HUES48 (cell line): ENCODE results near the gene GRID1.
A peak's percentile ranks its signal among the peaks of the same experiment; 100 is the strongest.

ENCODE experiments used
- H3K27ac ChIP-seq: one replicate; pipeline ENCODE4 v1.7.0; 2013; ENCODE audit warnings: low read depth, low read length, inconsistent platforms
- H3K27me3 ChIP-seq: 2 replicates; pipeline ENCODE4 v1.6.1; 2013; ENCODE audit warnings: mild to moderate bottlenecking, low read length; ENCODE audit not compliant: control insufficient read depth, insufficient read depth
- H3K36me3 ChIP-seq: 2 replicates; pipeline ENCODE4 v1.6.1; 2013; ENCODE audit warnings: low read length; ENCODE audit not compliant: control insufficient read depth, insufficient read depth
- H3K4me1 ChIP-seq: 2 replicates; pipeline ENCODE4 v1.6.1; 2013; ENCODE audit warnings: mild to moderate bottlenecking, low read length; ENCODE audit not compliant: control insufficient read depth, insufficient read depth
- H3K4me3 ChIP-seq: 2 replicates; pipeline ENCODE4 v1.5.1; 2013; ENCODE audit warnings: mild to moderate bottlenecking, low read depth, low read length
- H3K9ac ChIP-seq: 2 replicates; pipeline ENCODE4 v1.6.1; 2013; ENCODE audit warnings: mild to moderate bottlenecking, low read depth, low read length, moderate library complexity
- H3K9me3 ChIP-seq: 2 replicates; pipeline ENCODE4 v1.6.1; 2013; ENCODE audit warnings: low read length; ENCODE audit not compliant: control insufficient read depth, insufficient read depth

Gene GRID1

GRCh38 chr10:86366902-86367151 lies 232 bp upstream of the GRID1 start:
- no peaks in the 10 kb centered on the region for H3K36me3 ChIP-seq
- peaks cover 8% of the 10 kb centered on the region; the same call in 1 of the 2 replicates for H3K4me1 ChIP-seq
- peak overlapping the region; percentile 58 for H3K4me3 ChIP-seq
- no peaks in the 10 kb centered on the region for H3K9me3 ChIP-seq
- no peak overlapping the region for H3K27ac ChIP-seq
- H3K9ac ChIP-seq: no peak overlapping the region
- H3K27me3 ChIP-seq: peaks cover 99% of the 10 kb centered on the region

DNA sequence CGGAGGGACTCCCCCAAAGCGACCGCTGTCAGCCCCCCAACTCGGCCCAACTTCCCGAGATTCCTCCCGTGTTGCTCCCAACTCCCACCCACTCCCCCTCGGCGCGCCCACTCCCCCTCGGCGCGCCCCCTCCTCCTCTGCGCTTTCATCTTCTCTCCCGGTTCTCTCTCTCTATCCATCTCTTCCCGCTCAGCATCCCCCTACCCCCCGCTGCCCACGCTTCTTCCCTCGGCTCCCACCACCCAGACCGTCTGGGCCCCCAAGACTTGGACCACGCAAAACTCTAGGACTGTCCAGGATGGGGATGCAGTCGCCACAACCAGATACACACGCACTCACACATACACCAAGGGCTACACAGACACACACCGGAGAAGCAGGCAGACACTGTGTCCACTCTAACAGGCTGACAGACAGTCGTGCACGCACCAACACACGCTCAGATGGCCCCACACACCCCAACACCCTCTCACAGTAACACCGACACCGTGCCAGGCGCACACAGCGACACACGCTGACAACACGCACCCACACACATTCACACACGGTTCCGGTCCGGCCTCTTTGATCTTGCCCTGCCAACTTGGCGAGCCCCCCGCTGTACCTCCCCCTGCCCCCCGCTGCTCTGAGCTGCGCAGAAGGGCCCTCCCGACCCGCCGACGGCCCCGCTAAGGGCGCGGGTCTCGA lies 1.1 kb downstream of the GRID1 start:
- H3K9me3 ChIP-seq: no peaks in the 10 kb centered on the region
- peak overlapping the region; percentile 55 for H3K4me3 ChIP-seq
- peaks cover 99% of the 10 kb centered on the region for H3K27me3 ChIP-seq
- H3K4me1 ChIP-seq: peaks cover 8% of the 10 kb centered on the region; the same call in 1 of the 2 replicates
- no peak overlapping the region for H3K27ac ChIP-seq
- no peak overlapping the region for H3K9ac ChIP-seq
- no peaks in the 10 kb centered on the region for H3K36me3 ChIP-seq

DNA sequence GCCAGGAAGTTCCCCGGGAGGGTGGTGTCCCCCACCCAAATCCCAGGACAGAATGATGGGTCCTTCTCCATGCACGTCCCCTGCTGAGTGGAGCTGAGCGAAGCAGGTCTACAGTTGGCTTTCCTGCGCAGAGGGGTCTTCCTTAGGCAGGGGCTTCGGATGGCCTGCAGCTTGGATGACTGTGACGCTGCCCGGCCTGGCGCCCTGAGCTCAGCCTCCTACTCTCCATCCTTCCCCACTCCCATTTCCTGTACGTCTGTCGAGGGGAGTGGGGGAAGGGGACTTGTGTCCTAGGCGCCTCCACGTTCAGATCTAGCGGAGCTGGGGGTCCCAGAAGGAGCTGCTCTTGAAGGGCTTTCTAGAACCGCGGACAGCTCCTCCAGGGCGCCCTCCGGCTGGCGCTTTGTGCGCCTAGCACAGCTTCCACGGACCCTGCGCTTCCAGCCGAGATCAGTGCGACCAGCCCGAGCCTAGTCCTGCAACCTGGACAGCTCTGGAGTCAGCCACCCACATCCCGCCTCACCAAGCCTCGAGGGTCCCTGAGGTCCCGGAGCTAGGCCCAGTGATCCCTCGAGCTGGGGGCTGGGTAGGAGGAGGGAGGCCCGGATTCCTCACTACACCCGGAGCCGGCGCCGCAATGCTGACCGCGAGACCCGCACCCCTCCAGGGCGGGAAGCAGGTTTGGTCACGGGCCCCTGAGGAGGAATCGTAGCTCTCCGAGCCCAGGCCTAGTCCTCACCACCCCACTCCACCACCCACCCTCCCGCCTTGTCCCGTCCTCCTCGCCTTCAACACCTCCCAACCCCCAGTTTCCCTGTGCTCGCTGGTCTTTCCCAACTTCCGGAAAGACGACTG lies 1.9 kb downstream of the GRID1 start:
- Histone ChIP-seq H3K27me3 (peaks cover 93% of the 10 kb centered on the region), H3K9me3 (no peaks in the 10 kb centered on the region), H3K27ac (no peak overlapping the region), H3K4me3 (peak overlapping the region; percentile 55), H3K9ac (no peak overlapping the region), H3K4me1 (peaks cover 8% of the 10 kb centered on the region; the same call in 1 of the 2 replicates), H3K36me3 (no peaks in the 10 kb centered on the region)

DNA sequence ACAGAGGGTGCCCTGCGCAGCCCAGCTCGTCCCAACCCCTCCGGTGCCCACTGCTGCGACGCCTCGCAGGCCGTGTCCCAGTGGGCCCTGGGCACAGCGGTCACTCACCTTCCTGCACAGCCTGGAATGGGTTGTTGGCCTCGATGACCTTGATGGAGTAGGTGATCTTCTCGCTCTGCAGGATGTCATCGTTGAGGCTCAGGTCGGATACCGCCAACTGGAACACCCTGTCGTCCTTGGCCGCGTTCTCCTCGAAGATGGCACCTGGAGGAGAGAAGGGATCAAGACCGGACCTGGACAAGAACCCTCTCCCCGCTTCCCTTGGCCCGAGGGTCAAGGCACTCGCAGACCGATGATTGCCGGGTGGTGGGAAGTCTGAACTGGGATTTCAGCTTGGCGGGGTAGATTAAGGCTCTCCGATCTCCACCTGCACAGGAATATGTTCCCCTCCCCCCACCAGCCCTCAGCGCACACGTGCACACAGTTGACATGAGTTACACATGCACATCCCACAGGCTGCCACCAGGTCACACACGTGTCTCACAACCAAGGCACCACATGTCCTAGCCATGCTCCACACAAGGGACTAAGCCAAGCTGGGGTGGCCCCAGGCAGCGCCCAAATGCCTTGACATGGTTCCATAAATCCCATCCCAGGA lies 2.6 kb downstream of the GRID1 start:
- Histone ChIP-seq H3K4me3 (peak overlapping the region; percentile 63; the same call in 1 of the 2 replicates), H3K27me3 (peaks cover 90% of the 10 kb centered on the region), H3K9me3 (no peaks in the 10 kb centered on the region), H3K9ac (no peak overlapping the region), H3K4me1 (peaks cover 8% of the 10 kb centered on the region; the same call in 1 of the 2 replicates), H3K36me3 (no peaks in the 10 kb centered on the region), H3K27ac (no peak overlapping the region)

GRCh38 chr10:86363184-86363832 lies 3.3 kb downstream of the GRID1 start:
- no peaks in the 10 kb centered on the region for H3K9me3 ChIP-seq
- H3K36me3 ChIP-seq: no peaks in the 10 kb centered on the region
- H3K27me3 ChIP-seq: peaks cover 84% of the 10 kb centered on the region

GRCh38 chr10:86362586-86363183 lies 3.9 kb downstream of the GRID1 start:
- Histone ChIP-seq H3K27me3 (peaks cover 78% of the 10 kb centered on the region), H3K4me3 (peak overlapping the region; percentile 63)

More at GRCh38 chr10:86363184-86363832, 3.3 kb downstream of the GRID1 start:
- peaks cover 8% of the 10 kb centered on the region; the same call in 1 of the 2 replicates for H3K4me1 ChIP-seq
- peak overlapping the region; percentile 63 for H3K4me3 ChIP-seq
- H3K9ac ChIP-seq: no peak overlapping the region
- H3K27ac ChIP-seq: no peak overlapping the region

DNA sequence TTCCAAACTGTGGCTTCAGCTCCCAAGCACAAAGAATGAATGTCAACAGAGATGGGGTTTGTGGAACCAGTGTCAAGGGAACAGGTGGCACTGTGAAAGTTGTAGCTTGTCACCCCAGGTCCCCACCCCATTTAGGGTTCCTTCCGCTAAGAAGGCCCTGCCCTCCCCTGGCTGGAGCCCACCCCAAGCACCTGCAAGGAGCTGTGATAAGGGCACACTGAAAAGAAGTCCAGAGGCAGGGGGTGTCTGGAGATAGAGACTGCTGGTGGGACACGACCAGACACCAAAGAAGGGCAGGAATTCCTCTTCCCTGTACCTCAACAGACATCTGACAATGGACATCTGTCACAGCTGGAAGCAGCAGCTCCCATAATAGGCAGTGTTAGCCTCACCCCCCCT lies 4.5 kb downstream of the GRID1 start:
- H3K4me1 ChIP-seq: peaks cover 8% of the 10 kb centered on the region; the same call in 1 of the 2 replicates
- no peaks in the 10 kb centered on the region for H3K9me3 ChIP-seq
- H3K27me3 ChIP-seq: peaks cover 72% of the 10 kb centered on the region
- no peak overlapping the region for H3K4me3 ChIP-seq
- H3K9ac ChIP-seq: no peak overlapping the region
- no peaks in the 10 kb centered on the region for H3K36me3 ChIP-seq
- H3K27ac ChIP-seq: no peak overlapping the region

More at GRCh38 chr10:86362586-86363183, 3.9 kb downstream of the GRID1 start:
- no peaks in the 10 kb centered on the region for H3K36me3 ChIP-seq
- no peak overlapping the region for H3K9ac ChIP-seq
- no peak overlapping the region for H3K27ac ChIP-seq
- no peaks in the 10 kb centered on the region for H3K9me3 ChIP-seq
- peaks cover 8% of the 10 kb centered on the region; the same call in 1 of the 2 replicates for H3K4me1 ChIP-seq

DNA sequence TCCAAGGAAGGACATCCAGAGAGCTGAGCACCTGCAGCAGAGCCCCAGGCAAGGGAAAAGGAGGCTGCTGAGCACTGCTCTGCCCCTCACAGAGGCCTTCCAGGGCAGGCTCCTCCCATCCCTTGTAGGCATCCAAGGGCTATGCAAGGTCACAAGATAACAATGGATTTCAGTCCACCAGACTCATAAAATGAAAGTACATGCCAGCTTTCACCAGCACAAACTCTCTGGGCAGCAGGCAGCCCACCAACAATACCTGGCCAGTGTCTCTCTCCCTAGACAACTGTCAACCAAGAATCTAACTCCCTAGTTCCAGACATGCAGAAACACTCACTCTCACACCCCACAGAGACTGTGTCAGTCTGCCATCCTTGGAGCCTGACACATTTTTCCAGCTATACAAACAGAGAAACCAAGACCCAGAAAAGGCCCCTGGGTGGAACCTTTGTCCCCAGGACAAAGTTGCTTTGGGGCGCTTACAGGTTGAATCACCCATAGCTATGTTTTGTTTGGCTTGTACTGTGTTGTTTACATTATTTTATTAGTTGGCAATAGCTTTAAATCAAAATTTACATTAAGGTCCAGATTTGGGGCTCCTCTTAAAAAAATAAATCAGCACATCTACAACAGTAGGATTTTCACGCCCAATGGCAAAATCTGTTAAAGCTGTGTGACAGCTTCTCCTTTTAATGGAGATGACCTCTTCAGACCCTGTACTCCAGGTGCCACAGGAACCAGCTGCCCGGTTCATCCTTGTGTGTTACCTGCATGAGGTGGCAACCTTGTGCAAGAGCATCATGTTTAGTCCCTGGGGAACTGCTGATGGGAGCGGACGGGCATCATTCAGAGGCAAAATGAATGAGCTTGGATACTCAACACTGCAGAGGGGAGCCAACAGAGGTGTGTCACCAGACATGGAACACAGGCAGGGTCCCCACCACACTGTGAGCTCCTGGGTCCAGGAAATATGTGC lies 5.2 kb downstream of the GRID1 start:
- H3K27me3 ChIP-seq: peaks cover 67% of the 10 kb centered on the region

GRCh38 chr10:86360657-86361056 lies 5.9 kb downstream of the GRID1 start:
- no peak overlapping the region for H3K4me3 ChIP-seq
- H3K4me1 ChIP-seq: peaks cover 7% of the 10 kb centered on the region; the same call in 1 of the 2 replicates
- H3K27me3 ChIP-seq: peaks cover 59% of the 10 kb centered on the region
- H3K9me3 ChIP-seq: no peaks in the 10 kb centered on the region
- H3K36me3 ChIP-seq: no peaks in the 10 kb centered on the region
- H3K9ac ChIP-seq: no peak overlapping the region
- H3K27ac ChIP-seq: no peak overlapping the region

More for the DNA sequence above, 5.2 kb downstream of the GRID1 start:
- Histone ChIP-seq H3K9ac (no peak overlapping the region), H3K36me3 (no peaks in the 10 kb centered on the region), H3K9me3 (no peaks in the 10 kb centered on the region), H3K4me1 (peaks cover 8% of the 10 kb centered on the region; the same call in 1 of the 2 replicates), H3K4me3 (no peak overlapping the region), H3K27ac (no peak overlapping the region)
